ENCODE results near the gene FTO. TPM values are rescaled to one million over a fixed set of nuclear protein-coding genes. Genes with fewer than 3 reads are reported as not detected.

The FTO gene
- polyA plus RNA-seq, 2 of the 4 experiments (the other 2 are of a cell fraction) = 48.7 to 101 TPM

DNA sequence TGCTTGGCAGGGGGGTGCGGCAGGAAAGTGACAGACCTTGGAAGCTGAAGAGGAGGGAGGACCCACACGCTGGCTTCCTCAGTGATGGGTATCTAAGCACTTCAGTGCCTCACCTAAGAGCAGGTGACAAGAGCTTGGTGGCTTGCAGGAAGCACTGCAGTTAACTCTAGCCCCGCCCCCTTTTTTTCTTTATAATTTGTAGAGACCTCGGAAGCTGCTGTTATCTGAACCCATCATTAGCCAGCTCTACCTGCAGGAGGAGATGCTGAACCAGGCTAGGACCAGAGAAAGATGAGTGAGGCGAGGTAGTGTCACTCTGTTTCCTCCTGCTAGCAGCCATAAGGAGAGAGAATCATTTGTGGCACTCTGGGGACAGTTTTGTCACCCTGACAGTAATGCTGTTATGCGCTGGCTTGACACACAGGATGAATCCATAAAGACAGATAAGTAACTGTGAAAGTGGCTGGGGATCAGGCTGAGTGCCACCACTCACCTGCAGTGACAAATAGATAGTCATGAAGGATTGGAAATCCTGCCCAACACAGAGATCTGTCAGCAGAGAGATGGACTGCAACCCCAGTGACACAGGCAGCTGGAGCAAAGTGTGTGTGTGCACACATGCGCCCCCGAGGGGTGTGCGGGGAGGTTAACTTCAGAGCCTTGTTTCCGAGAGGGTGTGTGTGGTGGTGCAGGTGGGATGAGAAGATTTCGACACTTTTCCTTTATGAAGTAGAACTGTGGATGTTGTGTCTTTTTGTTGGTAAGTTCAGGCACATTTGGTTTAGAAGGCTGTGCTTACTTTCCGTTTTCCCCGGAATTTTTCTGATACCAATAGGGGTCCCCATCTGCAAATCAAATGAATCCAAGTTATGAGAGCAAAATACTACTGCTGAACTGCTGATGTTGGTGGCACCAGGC lies 358.7 kb downstream of the FTO start:
- ATAC-seq (peak in 1 of 2 experiments; percentile 28; a peak in 1 of 6 replicates), FAIRE-seq (no peak), DNase-seq (ENCODE audit: low read depth in 1 of 2, low spot score in 1 of 2) (no peak)
- Histone ChIP-seq H3K27ac (no peak overlapping the region), H3K4me2 (no peak overlapping the region), H3K4me1 (peaks cover 8% of the 10 kb centered on the region), H3K4me3 (no peak overlapping the region), H3K9me3 (no peaks in the 10 kb centered on the region)
- TF ChIP-seq RAD21 (conservative IDR thresholded peaks at IDR 0.05 in 1 of 2, IDR thresholded peaks at IDR 0.05 in 1 of 2) = peak in 1 of 2 experiments; percentile 30; a peak in 2 of 5 replicates
- TF ChIP-seq JUNB (IDR thresholded peaks at IDR 0.05) = no peak
- POLR2A ChIA-PET = no interaction called here
- 88% methylated on average over 13 of the region's 13 CpGs for WGBS (ENCODE audit: missing lambda C conversion rate)
- CTCF ChIA-PET = no interaction called here

GRCh38 chr16:54063279-54063773 lies 359.4 kb downstream of the FTO start:
- no peak overlapping the region for H3K4me2 ChIP-seq
- ATAC-seq (no peak), DNase-seq (ENCODE audit: low read depth in 1 of 2, low spot score in 1 of 2) (no peak), FAIRE-seq (no peak)
- no peak for TF ChIP-seq ATOH8 (CRISPR knock-in tag; IDR thresholded peaks at IDR 0.05; ENCODE audit: low read depth)
- no peak for TF ChIP-seq CTCF (IDR thresholded peaks at IDR 0.05)
- no peak for TF ChIP-seq BHLHE40 (IDR thresholded peaks at IDR 0.05; ENCODE audit: low read depth, low read length)
- TF ChIP-seq SMC3 (IDR thresholded peaks at IDR 0.05) = no peak
- no peak for TF ChIP-seq JUN (IDR thresholded peaks at IDR 0.05)
- TF ChIP-seq MAZ (IDR thresholded peaks at IDR 0.05; ENCODE audit: borderline replicate concordance, low read depth, low read length) = no peak
- TF ChIP-seq CHD4 (IDR thresholded peaks at IDR 0.05; ENCODE audit: borderline replicate concordance) = no peak
- no peak for TF ChIP-seq ZNF302 (CRISPR knock-in tag; IDR thresholded peaks at IDR 0.05)
- TF ChIP-seq CHD2 (IDR thresholded peaks at IDR 0.05; ENCODE audit: low read length, partially characterized antibody) = no peak
- TF ChIP-seq EHF (CRISPR knock-in tag; IDR thresholded peaks at IDR 0.05) = no peak
- no peak for TF ChIP-seq PHF8 (IDR thresholded peaks at IDR 0.05; ENCODE audit: borderline replicate concordance, low read depth)
- no peak overlapping the region for H3K27ac ChIP-seq
- H3K4me3 ChIP-seq = no peak overlapping the region
- ChIA-PET POLR2A (interaction anchor here (0.6 kb wide), 1 partner anchor 377 kb away, joined by 3 read pairs; no protein-coding TSS in a partner anchor), CTCF (no interaction called here)
- WGBS (ENCODE audit: missing lambda C conversion rate) = 94% methylated on average over 10 of the region's 10 CpGs
- H3K4me1 ChIP-seq = peaks cover 8% of the 10 kb centered on the region
- no peaks in the 10 kb centered on the region for H3K9me3 ChIP-seq

GRCh38 chr16:54066451-54067105 lies 362.6 kb downstream of the FTO start:
- WGBS (ENCODE audit: missing lambda C conversion rate) = 81% methylated on average over 4 of the region's 4 CpGs
- peak; percentile 31 for TF ChIP-seq MAFK (IDR thresholded peaks at IDR 0.05; ENCODE audit: partially characterized antibody)
- no peak for TF ChIP-seq FOSL2 (IDR thresholded peaks at IDR 0.05)
- no peak for TF ChIP-seq FOSL2 (CRISPR knock-in tag; IDR thresholded peaks at IDR 0.05)
- FAIRE-seq (no peak), DNase-seq (ENCODE audit: low read depth in 1 of 2, low spot score in 1 of 2) (no peak), ATAC-seq (peak in 1 of 2 experiments; percentile 56; a peak in 3 of 6 replicates)
- ChIA-PET CTCF (interaction anchor here (1.0 to 1.4 kb wide), 2 partner anchors 35 to 36 kb away, joined by 3 read pairs; no protein-coding TSS in a partner anchor), POLR2A (no interaction called here)
- H3K4me2 ChIP-seq = no peak overlapping the region
- peaks cover 8% of the 10 kb centered on the region for H3K4me1 ChIP-seq
- no peak overlapping the region for H3K4me3 ChIP-seq
- no peak overlapping the region for H3K27ac ChIP-seq
- H3K9me3 ChIP-seq = no peaks in the 10 kb centered on the region

Data from A549 (cell line).